HG02885 (cell line): ENCODE results near the gene NRTN.

Experiments
- ATAC-seq: cut with Tn5 transposase; IDR thresholded peaks from one replicate; pipeline ENCODE4 v1.9.1; 2021; ENCODE audit warnings: mild to moderate bottlenecking; ENCODE audit not compliant: unreplicated experiment, poor library complexity

NRTN gene

DNA sequence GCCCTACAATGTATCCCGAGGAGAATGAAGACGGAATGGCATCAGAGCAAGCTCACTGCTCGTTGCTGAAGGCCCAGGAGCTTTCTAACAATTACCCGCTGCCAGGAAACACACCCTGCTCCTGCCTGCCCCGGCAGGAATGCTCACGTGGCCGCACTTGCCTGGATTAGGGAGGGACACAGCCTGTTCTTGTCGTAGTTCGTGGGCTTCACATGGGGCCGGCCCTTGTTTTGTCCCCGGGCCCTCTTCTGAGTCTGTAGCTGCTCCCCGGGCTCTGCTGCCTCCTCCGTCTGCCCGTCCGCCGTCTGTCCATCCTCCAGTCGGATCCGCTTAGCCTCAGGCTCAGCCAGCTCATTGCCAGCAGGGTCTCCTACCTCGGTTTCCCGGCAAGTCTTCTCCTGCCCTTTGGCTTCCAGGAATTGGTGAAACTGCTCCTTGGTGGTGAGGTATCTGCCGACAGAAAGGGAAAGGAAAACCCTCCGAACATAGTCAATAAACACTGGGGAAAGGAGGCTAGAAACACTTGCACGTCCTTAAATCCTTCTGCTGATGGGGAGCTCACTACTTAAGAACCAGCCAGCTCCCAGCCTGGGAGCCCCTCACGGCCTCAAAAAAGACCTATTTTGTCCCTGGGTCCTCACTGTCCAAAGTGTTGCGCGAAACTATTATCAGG, 14.8 kb upstream of the NRTN start:
- no peak for ATAC-seq

DNA sequence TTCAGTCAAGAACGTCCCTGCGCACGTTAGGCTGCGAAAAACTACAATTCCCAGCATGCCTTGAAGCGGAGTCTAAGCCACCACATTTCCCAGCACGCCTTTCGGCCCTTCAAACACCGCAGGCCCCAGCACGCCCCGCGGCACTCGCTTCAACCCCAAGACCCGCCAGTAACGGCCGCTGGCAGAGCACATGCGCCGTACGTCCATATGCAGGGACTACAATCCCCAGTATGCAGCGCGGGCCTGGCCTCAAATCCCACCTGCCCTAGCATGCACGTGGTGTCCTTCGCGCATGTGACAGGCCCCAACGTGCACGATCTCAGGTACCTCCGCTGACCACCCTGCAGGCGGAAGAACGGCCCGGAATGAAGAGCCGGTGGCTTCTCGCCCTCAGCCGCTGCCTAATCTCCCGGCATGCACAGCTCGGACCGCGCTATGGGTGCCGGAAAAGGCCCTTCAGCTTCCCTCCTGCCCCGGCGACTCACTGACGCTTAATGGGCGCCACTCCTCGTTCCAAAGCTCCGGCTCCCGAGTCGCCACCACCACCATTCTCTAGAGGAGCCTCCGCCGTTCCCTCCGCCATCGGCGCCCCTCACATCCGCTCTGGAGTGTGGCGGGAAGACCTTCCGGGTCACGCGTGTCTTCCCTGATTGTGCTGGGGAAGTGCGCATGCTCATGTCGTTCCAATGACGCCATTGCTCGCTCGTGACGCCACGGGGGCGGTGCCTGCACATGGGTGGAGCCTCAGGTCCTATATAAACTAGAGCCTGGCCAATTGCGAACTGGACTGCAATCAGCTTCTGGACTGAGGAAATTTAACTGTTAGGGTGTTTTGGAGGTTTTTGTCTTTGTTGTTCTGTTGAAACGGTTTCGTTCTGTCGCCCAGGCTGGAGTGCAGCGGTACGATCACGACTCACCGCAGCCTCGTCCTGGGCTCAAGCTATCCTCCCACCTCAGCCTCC, 14.0 kb upstream of the NRTN start, which contains the start of gene DUS3L:
Gene DUS3L, minus strand, starts transcription at position 605 of the 962 bp plus-strand sequence. Its CDS starts 22 bp downstream, at position 583.
- ATAC-seq = peak; percentile 90

DNA sequence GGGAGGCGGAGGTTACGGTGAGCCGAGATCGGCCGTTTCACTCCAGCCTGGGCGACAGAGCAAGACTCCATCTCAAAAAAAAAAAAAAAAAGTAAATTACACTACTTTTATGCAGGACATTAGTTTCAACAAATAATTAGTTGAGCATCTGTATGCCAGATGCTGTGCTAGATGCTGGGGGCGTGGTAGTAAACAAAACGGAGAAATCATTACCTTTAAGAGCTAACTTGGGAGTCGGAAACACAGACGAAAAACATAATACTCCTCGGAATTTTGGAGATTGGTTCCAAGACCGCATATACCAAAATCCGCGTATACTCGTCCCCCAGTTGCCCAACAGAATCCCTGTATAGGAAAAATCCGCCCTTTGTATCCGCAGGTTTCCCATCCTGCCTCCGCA, 12.6 kb upstream of the NRTN start:
- ATAC-seq = no peak

DNA sequence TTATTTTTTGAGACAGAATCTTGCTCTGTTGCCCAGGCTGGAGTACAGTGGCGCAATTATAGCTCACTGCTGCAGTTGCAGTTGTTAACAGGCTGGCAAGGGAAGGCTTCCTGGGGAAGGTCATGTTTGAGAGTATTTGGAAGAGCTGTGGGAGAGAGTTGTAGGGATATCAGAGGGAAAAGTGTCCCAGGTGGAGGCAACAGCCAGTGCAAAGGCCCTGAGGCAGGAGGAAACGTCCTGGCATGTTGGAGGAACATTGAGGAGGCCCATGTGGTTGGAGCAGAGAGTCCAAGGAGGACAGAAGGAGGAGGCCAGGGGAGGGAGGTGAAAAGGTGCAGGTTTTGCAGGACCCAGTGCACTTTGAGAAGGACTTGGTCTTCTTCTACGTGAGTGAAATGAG, 11.7 kb upstream of the NRTN start:
- no peak for ATAC-seq

DNA sequence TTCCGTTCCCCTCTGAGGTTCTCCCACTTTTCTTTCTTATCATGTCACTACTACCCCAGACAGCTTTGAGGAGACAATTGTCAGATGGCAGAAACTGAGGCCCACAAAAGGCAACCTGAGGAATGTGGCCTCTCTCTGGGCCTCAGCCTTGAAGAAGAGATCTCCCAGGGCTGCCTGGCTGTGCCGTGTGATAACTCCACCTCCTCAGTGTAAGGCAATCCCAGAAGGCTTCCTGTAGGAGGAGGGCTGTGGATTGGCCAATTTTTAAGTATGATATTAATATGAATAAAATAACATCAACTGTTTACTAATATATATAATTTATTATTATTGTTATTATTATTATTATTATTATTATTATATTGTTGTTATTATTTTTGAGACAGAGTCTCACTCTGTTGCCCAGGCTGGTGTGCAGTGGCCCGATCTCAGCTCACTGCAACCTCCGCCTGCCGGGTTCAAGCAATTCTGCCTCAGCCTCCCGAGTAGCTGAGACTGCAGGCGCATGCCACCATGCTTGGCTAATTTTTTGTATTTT, 9.4 kb upstream of the NRTN start:
- ATAC-seq = no peak

DNA sequence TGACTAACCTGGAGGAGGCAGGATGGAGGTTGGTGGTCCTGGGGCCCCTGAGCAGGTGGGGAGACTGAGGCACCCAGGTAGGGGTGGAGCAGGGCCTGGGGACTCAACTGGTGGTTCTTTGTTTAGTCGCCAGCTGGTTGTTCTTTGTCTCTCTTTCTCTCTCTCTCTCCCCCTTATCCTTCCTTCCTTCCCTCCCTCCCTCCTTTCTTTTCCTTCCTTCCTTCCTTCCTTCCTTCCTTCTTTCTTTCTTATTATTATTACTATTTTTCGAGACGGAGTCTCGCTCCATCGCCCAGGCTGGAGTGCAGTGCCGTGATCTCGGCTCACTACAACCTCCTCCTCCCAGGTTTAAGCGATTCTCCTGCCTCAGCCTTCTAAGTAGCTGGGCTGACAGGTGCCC, 6.6 kb upstream of the NRTN start:
- no peak for ATAC-seq

DNA sequence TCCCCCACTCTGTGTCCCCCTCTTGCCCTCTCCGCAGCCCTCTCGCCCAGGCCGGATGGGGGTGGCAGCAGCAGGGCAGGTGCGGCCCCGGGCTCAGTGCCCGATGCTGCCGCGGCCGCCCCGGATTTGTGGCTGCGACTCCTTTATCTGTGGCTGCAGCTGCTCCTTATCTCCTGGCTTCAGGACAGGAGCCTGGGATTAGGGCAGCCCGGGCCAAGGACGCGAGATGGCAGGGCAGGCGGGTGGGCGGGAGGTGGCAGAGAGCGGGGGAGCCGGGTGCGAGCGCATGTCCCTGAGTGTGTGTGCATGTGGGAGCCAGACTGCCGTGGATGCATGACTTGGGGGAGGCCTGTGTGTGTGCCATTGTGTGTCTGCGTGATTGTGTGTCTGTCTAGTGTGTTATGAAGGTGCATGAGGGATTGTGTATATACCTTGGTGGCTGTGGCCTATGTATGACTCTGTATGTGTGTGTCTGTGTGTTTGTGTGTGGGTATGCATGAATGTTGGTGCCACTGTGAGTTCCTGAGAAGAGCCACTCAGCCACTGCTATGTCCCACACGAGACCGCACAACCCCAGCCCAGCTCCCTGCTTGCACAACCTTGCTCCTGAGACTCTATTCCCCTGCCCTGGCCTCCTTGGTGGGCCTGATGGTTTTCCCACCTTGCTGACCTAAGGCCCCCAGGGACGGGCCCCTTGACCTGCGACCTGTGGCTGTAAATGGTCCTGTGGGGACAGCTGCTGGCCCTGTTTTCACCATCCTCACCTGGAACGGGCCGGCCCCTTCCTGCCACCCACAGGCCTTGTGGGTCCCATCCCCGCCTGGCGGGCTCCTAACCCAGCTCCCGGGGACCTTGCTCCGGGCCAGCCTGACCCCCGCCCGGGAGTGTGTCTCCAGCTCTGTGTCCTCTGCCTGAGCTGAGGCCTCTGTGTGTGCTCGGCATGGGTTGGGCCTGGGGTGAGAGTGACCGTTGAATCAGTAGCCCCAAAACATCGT, 5.3 kb upstream of the NRTN start:
- ATAC-seq = no peak

DNA sequence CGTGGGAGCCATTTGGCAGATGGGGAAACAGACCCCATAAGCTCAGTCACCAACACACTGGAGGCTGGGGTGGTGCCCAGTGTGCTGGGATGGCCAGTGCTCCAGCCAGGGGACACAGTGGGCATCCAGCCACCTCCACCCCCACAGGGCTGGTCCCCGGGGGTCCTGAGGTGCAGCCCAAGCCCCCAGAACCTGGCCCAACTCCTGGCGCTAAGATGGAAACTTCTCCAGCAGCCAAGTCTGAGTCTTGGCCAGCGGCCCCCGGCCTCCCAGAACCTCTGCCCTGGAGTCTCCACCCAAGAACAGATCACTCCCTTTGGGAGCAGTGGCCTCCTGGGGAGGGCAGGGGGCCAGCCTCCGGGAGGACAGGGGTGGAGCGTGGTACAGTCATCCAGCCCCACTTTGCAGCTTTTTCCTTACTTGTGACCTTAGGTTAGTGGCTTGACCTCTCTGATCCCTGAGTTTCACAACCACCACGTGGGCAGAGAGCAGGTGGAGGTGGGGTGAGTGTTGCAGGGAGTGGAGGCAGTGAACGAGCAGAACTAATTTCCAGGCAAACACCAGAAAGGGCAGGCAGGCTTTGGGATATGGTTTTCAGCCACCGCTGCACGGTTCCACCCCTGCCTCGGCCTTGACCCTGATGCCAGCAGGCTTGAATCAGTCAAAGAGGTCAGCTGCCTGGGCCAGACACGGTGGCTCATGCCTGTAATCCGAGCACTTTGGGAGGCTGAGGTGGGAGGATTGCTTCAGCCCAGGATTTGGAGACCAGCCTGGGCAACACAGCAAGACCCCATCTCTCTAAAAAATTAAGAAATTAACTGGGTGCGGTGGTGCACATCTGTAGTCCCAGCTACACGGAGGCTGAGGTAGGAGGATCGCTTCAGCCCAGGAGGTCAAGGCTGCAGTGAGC, 4.3 kb upstream of the NRTN start:
- ATAC-seq = no peak

DNA sequence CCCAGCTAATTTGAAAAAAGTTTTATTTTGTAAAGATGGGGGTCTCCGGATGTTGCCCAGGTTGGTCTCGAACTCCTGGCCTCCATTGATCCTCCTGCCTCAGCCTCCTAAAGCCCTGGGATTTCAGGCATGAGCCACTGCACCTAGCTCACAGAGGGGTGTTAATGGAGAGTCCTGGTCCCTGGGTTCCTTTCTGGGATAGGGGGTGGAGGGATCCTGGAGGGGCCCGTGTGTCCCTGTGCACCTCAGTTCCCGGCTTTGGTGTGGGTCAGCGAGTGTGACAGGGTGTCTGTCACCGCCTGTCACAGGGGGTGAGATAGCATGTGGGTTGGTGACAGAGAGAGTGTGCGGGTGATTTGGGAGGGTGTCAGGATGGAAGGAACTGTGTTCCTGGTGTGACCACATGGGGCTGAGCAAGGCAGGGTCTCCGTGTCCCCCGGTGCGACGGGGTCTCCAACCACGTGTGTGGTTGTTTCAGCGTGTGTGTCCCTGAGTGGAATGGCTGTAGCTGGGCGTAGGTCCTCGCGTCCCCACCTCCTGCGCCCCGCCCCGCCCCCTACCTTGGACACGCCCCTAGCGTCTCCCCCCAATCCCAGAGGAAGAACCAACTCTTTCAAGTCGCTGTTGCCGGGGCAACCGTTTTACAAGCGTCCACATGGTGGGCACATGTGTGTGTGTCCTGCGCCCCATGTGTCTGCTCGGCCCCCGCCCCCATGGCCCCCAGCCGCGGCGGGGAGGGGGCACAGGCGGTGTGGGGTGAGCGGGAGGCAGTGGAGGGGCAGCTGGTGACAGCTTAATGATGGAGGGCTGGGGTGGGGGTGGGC, 2.9 kb upstream of the NRTN start:
- ATAC-seq = no peak

DNA sequence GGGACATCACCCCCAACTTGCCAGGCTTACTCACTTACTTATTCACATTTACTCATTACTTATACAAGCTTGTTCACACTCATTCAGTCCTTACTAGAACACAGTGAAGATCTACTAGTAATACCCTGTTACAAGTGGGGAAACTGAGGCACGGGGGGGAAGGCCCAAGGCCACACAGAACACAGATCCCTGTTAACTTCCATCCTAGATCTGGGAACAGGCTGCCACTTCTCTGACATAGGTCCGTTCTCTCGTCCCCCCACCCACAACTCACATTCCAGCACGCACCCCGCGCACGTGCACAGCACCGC, 1.5 kb upstream of the NRTN start:
- no peak for ATAC-seq

DNA sequence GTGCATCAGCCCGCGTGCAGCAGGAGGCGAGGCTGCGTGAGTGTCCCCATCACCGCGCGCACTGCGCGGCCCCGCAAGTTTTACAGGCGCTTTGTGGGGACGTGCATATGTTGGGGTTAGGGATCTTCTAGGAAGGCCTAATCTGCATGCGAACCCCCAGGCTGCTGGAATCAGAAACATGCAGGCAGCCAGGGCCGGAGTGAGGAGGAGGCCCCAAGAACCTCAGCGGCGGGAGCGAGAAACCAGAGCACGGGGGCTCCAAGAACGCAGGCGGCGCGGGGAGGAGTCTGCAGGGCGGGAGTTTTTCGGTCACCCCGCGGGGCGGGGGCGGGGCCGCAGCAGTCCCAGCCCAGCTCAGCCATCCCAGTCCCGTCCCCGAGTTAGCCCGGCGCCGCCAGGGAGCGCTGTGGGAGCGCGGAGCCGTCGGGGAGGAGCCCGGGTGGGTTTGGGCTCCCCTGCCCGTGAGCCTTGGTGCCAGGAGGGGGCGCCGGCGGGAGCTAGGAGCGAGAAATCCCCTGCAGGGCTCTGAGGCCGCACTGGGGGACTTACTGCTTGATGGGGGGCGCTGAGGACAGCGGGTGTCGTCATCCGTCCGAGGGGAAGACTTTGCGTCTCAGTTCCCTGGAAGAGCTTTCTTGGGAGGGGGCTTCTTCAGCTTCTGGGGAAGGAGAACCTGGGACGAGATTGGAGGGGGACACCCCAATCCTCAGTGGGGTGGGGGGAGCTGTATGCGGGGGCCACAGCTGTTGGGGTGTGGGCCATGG, 933 bp upstream of the NRTN start:
- ATAC-seq = peak; percentile 75

DNA sequence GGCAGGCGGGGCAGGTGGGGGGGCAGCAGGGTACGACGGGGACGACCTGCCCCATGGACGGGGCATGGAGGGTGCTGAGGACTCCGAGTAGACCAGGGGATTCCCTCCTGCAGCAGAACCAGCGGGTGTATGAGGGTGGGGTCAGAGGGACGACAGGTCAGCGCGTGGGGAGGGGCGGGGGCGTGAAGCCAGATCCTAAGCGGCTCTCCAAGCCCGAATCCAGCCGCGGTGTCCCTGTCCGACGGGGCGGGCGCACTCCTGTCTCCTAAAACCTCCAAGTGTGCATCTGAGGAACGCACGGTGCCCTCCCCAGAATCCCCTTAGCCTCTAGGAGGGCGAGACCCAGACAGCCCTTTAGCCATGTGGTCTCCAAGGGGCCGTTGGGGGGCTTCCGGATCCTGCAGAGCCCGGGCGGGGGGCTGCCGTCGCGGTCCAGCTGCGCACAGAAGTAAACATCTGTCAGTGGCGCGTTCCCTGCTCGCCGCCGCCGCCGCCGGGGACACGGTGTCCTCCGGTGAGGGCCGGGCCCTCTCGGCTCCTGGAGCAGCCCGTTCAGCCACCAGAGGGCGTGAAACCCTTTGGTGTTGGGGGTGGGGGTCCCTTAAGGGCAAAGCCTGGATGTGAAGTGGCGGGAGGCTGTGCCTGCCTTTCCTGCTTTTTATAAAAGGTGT, 730 bp downstream of the NRTN start:
- ATAC-seq = no peak

DNA sequence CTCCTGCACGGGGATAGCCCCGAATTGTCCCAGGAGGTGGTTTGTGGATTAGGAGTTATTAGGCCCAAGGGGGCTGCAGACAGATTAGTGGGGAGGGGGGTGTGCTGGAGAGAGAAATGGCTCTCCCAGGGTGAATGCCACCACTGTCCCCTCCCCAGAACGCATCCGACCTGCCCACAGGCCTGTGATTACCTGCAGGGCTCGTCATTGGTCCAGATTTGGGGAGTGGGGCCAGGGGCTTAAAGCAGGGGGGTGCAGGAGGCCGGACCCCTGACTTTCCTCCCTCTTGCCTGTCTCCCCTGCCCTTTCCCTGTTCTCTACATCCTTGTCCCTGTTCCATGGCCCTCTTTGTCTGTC, 1.2 kb downstream of the NRTN start:
- ATAC-seq = no peak

DNA sequence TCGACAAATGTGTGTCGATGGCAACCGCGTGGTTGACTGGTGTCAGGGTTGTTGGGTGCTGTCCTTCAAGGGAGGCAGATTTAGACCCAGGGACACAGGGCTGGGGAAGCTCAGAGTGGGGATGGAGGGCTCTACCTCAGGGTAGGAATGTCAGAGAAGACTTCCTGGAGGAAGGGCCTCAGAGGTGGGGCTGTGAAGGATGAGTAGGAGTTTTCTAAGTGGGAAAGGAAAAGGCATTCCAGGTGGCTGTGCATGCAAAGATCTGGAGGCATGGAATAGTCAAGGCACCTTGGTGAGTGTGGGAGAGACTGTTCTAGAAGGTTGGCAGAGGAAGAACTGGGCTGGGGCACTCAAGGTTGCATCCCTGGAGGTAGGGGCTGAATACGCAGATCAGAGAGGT, 2.0 kb downstream of the NRTN start:
- ATAC-seq = no peak

DNA sequence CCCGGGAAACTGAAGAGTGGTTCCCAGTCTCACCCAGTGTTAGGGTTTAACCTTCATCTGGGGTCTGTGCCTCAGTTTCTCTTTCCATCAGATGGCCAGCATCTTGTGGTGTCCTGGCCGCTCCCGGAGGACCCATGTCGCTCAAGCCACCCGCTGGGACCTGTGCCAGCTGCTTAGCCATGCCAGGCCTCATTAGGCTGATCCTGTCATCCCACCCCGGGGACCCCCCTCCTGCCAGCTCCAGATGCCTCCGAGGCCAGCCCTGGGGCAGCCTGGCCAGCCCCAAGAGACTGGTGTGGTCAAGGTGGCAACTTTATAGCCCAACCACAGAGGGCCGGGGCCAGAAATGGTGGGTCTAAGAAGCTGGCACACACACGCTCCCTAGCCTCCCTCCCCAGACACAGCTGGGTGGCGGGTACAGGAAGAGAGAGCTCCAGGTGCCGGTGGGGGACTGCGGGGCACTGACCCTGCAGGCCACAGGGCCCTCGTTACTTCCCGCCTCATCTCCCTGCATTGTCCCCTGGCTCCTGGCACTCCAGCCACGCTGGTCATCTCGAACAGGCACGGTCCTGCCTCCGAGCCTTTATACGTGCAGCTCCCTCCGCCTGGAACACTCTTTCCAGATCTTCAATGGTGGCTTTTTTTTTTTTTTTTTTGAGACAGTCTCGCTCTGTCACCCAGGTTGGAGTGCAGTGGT, 3.4 kb downstream of the NRTN start:
- ATAC-seq = no peak

DNA sequence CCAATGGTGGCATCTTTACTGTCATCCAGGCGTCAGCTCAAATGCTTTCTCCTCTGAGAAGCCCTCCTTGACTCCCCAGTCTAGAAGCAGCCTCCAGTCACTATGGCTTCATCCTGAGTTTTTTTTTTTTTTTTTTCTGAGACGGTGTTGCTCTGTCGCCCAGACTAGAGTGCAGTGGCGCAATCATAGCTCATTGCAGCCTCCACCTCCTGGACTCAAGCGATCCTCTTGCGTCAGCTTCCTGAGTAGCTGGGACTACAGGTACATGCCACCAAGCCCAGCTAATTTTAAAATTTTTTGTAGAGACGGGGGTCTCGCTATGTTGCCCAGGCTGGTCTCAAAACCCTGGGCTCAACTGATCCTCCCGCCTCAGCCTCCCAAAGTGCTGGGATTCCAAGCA, 4.2 kb downstream of the NRTN start:
- ATAC-seq = no peak

DNA sequence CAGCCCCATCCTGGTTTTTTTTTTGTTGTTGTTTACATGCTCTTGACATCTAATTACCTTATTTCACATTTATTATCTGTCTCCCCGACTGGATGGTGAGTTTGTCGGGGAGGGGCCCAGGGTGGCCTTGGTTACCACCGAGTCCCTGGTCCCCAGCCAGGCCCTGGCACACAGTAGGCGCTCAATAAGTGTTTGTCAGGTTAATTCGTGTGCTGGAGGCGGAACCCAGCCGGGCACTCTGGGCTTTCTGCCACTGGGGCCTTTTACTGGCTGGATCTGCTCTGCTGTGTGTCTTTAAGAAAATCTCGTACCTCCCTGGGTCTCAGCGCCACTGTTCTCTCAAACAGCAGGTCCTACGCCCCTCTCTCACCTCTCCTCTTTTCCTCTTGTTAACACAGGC, 4.6 kb downstream of the NRTN start:
- ATAC-seq = no peak
